ENCODE measurements around the gene PDZRN4.

PDZRN4 gene

GRCh38 chr12:41362510-41362909 lies 174.4 kb downstream of the PDZRN4 start:
- Histone ChIP-seq H3K79me2 (no peaks in the 10 kb centered on the region), H3K36me3 (ENCODE audit: control insufficient read depth, insufficient read depth, low read length) (no peaks in the 10 kb centered on the region), H3K4me3 (ENCODE audit: low read depth, low read length) (no peak overlapping the region), H2AFZ (no peak overlapping the region), H3K27ac (no peak overlapping the region), H3K4me1 (no peaks in the 10 kb centered on the region), H3K4me2 (ENCODE audit: low read length) (no peak overlapping the region), H3K9me3 (ENCODE audit: control insufficient read depth, low read length) (no peaks in the 10 kb centered on the region), H3K9ac (no peak overlapping the region), H3K27me3 (ENCODE audit: control insufficient read depth, insufficient read depth, low read length) (no peaks in the 10 kb centered on the region)
- no peak for TF ChIP-seq CTCF (IDR thresholded peaks at IDR 0.05)

- no peaks in the 10 kb centered on the region for H3K9me3 ChIP-seq (ENCODE audit: control insufficient read depth, low read length)
- no peaks in the 10 kb centered on the region for H3K79me2 ChIP-seq
- no peak overlapping the region for H3K4me3 ChIP-seq (ENCODE audit: low read depth, low read length)
- no peak overlapping the region for H3K9ac ChIP-seq
- H2AFZ ChIP-seq, result no peak overlapping the region
- TF ChIP-seq CTCF (IDR thresholded peaks at IDR 0.05), result no peak
- H3K36me3 ChIP-seq (ENCODE audit: control insufficient read depth, insufficient read depth, low read length), result no peaks in the 10 kb centered on the region
- no peaks in the 10 kb centered on the region for H3K27me3 ChIP-seq (ENCODE audit: control insufficient read depth, insufficient read depth, low read length)
- no peak overlapping the region for H3K4me2 ChIP-seq (ENCODE audit: low read length)
- no peak overlapping the region for H3K27ac ChIP-seq
- no peaks in the 10 kb centered on the region for H3K4me1 ChIP-seq
Measured at GRCh38 chr12:41362931-41363330, 174.8 kb downstream of the PDZRN4 start.

GRCh38 chr12:41364211-41364610 lies 176.1 kb downstream of the PDZRN4 start:
- H3K79me2 ChIP-seq, result no peaks in the 10 kb centered on the region
- no peak overlapping the region for H3K4me3 ChIP-seq (ENCODE audit: low read depth, low read length)
- H3K4me1 ChIP-seq, result no peaks in the 10 kb centered on the region
- no peaks in the 10 kb centered on the region for H3K27me3 ChIP-seq (ENCODE audit: control insufficient read depth, insufficient read depth, low read length)
- no peaks in the 10 kb centered on the region for H3K36me3 ChIP-seq (ENCODE audit: control insufficient read depth, insufficient read depth, low read length)
- no peak overlapping the region for H3K9ac ChIP-seq
- H2AFZ ChIP-seq, result no peak overlapping the region
- H3K4me2 ChIP-seq (ENCODE audit: low read length), result no peak overlapping the region
- no peak overlapping the region for H3K27ac ChIP-seq
- TF ChIP-seq CTCF (IDR thresholded peaks at IDR 0.05), result no peak
- H3K9me3 ChIP-seq (ENCODE audit: control insufficient read depth, low read length), result no peaks in the 10 kb centered on the region

GRCh38 chr12:41365653-41366171 lies 177.6 kb downstream of the PDZRN4 start:
- H3K4me3 ChIP-seq (ENCODE audit: low read depth, low read length), result no peak overlapping the region
- no peaks in the 10 kb centered on the region for H3K9me3 ChIP-seq (ENCODE audit: control insufficient read depth, low read length)
- no peak overlapping the region for H3K4me2 ChIP-seq (ENCODE audit: low read length)
- no peak overlapping the region for H3K27ac ChIP-seq
- H3K9ac ChIP-seq, result no peak overlapping the region
- no peak for TF ChIP-seq CTCF (IDR thresholded peaks at IDR 0.05)
- no peaks in the 10 kb centered on the region for H3K4me1 ChIP-seq
- no peaks in the 10 kb centered on the region for H3K79me2 ChIP-seq
- H3K36me3 ChIP-seq (ENCODE audit: control insufficient read depth, insufficient read depth, low read length), result no peaks in the 10 kb centered on the region
- H2AFZ ChIP-seq, result no peak overlapping the region
- no peaks in the 10 kb centered on the region for H3K27me3 ChIP-seq (ENCODE audit: control insufficient read depth, insufficient read depth, low read length)

- no peaks in the 10 kb centered on the region for H3K27me3 ChIP-seq (ENCODE audit: control insufficient read depth, insufficient read depth, low read length)
- H3K9ac ChIP-seq, result no peak overlapping the region
- H3K36me3 ChIP-seq (ENCODE audit: control insufficient read depth, insufficient read depth, low read length), result no peaks in the 10 kb centered on the region
- no peak overlapping the region for H3K27ac ChIP-seq
- H3K4me3 ChIP-seq (ENCODE audit: low read depth, low read length), result no peak overlapping the region
- H3K79me2 ChIP-seq, result no peaks in the 10 kb centered on the region
- TF ChIP-seq CTCF (IDR thresholded peaks at IDR 0.05), result no peak
- no peaks in the 10 kb centered on the region for H3K9me3 ChIP-seq (ENCODE audit: control insufficient read depth, low read length)
- no peaks in the 10 kb centered on the region for H3K4me1 ChIP-seq
- no peak overlapping the region for H3K4me2 ChIP-seq (ENCODE audit: low read length)
- no peak overlapping the region for H2AFZ ChIP-seq
Measured at GRCh38 chr12:41367726-41368405, 179.7 kb downstream of the PDZRN4 start.

Measured in parathyroid adenoma (tissue), 2 donors.